HG02759 (cell line): ENCODE measurements around the gene RPL13A.

Source experiments
- ATAC-seq: cut with Tn5 transposase; IDR thresholded peaks from one replicate; pipeline ENCODE4 v1.9.1; 2021; ENCODE audit warnings: mild to moderate bottlenecking, moderate library complexity; ENCODE audit not compliant: unreplicated experiment

Gene RPL13A

DNA sequence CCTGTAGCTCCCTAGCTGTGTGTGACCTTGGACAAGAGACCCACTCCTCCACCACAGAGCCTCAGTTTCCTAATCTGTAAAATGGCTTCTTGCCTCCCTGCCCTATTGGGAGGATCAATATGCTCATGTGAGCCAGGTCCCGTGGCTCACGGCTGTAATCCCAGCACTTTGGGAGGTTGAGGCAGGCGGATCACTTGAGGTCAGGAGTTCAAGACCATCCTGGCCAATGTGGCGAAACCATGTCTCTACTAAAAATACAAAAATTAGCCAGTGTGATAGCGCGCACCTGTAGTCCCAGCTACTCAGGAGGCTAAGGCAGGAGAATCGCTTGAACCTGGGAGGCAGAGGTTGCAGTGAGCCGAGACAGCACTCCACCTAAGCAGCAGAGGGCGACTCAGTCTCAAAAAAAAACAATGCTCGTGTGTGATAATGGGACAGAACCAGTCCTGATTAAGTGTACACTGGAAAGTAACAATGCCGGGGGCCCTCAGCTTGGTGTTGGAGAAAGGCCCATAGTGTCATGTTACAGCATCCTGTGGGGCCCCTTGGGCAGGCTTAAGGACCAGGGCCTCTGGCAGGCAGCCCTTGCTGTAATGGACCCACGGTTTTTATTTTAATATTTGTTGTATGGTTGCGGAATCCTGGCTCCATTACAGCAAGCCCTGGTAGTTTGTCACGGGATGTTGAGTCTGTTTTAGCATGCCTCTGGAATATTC, 15.6 kb downstream of the RPL13A start:
- ATAC-seq = no peak

DNA sequence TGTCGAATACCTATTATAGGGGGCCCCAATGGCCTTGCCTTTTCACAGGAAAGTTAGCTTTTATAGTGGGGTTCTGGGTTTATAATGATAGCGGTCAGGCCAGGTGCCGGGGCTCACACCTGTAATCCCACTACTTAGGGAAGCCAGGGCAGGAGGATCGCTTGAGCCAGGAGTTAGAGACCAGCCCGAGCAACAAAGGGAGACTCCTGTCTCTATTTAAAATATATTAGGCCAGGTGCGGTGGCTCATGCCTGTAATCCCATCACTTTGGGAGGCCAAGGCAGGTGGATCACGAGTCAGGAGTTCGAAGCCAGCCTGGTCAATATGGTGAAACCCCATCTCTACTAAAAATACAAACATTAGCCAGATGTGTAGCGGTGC, 16.2 kb downstream of the RPL13A start:
- no peak for ATAC-seq

DNA sequence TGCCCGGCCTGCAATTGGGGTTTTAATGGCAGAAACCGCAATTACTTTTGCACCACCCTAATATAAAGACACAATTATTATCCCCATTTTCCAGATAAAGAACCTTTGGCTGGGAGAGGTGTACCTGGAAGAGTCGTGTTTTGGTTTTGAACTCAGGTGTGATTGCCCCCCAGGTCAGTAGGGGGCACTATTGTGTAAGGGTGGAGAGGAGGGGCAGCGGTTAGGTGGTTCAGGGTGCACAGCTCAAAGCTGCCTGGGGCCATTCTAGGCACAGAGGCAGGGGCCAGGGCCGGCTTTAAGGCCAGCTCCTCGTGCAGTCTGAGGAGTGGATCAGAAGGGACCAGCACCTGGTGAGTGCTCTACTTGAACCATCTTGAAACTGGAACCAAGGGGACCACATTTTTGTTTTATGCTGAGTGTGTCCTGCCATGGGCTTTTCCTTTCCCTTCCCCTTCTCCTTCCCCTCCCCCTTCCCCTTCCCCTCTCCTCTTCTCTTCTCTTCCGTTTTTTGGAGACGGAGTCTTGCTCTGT, 19.2 kb downstream of the RPL13A start:
- ATAC-seq = no peak

DNA sequence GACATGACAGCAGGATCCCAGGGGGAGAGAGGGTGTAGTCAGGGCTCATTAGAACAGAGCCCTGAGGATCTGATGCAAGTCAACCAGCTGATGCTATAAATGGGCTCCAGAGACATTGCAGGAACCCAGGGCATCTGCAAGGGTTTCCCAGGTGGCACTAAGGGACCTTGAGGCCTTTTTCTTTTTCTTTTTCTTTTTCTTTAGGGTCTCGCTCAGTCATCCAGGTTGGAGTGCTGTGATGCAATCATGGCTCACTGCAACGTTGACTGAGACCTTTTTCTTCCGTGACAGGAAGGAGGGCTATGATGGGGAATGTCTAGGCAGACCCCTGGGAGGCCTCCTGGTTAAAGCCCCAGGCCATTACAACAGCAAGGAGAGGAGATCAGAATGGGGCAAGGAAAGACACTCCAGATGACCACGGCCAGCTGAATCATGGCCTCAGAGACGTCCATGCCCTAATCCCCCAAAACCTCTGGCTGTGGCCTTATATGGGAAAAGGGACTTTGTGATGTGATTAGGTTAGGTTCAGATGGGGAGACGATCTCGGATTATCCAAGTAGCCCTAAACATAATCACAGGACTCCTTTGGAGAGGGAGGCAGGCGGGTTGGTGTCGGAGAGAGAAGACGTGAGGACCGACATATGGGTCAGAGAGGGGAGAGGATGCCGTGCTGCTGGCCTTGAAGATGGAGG, 20.5 kb downstream of the RPL13A start:
- ATAC-seq = no peak

DNA sequence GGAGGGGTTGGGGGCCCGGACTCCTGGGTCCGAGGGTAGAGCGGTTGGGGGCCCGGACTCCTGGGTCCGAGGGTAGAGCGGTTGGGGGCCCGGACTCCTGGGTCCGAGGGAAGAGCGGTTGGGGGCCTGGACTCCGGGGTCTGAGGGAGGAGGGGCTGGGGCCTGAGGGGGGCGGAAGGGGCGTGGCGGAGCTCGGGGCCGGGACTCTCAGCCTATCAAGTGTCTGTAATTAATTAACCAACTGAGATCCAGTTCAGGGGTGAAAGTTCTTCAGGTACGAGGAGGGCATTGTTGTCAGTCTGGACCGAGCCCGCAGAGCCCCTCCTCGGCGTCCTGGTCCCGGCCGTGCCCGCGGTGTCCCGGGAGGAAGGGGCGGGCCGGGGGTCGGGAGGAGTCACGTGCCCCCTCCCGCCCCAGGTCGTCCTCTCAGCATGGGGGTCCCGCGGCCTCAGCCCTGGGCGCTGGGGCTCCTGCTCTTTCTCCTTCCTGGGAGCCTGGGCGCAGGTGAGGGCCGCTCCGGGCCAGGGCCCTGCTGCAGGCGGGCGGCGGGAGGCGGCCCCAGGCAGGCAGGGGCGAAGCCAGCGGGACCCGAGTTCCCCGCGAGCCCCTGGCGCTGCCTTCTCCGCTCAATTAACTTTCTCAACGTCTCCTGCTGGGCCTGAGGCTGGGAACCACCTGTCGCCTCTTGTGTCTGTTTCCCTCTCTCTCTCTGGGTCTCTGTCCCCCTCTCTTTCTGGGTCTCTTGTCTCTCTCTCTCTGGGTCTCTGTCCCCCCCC, 25.8 kb downstream of the RPL13A start:
- no peak for ATAC-seq

DNA sequence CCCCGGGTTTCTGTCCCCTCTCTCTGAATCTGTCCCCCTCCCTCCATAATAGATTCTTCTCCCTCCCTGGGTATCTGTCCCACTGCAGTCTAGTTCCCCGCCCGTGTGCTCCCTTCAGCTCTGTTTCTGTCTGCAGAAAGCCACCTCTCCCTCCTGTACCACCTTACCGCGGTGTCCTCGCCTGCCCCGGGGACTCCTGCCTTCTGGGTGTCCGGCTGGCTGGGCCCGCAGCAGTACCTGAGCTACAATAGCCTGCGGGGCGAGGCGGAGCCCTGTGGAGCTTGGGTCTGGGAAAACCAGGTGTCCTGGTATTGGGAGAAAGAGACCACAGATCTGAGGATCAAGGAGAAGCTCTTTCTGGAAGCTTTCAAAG, 26.3 kb downstream of the RPL13A start:
- ATAC-seq = no peak

DNA sequence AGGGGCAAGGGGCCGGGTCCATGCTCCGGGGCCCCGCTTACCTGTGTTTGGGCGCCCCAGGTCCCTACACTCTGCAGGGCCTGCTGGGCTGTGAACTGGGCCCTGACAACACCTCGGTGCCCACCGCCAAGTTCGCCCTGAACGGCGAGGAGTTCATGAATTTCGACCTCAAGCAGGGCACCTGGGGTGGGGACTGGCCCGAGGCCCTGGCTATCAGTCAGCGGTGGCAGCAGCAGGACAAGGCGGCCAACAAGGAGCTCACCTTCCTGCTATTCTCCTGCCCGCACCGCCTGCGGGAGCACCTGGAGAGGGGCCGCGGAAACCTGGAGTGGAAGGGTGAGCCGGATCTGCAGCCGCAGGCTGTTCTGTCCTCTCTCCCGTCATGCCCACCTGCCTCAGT, 26.7 kb downstream of the RPL13A start:
- no peak for ATAC-seq

DNA sequence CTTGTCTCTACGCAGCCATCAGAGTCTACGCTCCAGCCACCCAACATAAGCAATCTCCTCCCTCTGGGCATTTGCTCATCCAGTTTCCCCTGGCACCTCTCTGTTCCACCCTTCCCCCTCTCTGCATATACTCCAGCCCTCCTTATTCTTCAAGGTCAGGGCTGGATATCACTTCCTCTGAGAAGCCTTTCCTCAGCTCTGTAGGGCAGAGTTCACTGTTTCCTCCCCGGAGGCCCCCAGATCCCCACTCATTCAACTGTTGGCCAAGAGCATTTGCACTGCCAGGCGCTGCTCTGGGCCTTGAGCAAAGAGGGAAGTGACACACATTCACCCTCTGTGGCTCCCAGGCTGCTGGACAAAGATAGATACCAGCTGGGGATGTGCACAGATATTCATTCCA, 28.4 kb downstream of the RPL13A start:
- ATAC-seq = no peak

DNA sequence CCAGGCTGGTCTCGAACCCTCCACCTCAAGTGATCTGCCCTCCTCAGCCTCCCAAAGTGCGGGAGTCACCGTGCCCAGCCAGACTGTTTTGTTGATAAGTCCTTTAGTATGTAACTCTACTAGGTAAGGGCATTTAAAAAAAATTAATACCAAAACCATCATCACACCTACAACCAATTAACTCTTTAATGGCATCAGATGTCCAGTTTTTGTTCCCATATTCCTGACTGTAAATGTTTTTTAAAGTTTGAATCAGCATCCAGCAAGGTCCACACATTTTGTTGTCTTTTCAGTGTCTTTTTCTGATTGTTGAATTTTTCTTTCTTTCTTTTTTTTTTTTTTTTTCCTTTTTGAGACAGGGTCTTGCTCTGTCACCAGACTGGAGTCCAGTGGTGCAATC, 30.6 kb downstream of the RPL13A start:
- ATAC-seq = no peak

DNA sequence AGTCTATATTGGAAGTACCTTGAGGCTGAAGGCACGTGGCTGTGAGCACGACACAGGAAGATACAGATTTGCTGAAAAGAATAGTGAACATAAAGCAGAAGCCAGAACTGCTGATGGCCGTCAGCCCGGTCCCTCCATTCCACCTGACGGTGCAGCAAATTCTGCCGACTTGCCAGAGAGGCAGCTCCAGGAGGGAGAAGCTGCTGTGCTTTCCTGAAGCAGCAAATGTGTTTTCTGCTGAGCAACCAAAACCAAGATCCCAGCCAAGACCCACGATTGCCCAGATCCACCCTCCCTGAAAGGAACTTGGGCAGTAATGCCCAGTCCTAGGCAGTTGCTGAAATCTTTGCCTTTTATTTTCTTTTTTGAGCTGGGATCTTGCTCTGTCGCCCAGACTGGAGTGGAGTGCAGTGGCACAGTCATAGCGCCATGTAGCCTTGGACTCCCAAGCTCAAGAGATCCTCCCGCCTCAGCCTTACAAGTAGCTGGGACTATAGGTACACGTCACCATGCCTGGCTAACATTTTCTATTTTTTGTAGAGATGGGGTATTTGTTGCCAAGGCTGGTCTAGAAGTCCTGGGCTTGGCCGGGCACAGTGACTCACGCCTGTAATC, 33.4 kb downstream of the RPL13A start:
- no peak for ATAC-seq

DNA sequence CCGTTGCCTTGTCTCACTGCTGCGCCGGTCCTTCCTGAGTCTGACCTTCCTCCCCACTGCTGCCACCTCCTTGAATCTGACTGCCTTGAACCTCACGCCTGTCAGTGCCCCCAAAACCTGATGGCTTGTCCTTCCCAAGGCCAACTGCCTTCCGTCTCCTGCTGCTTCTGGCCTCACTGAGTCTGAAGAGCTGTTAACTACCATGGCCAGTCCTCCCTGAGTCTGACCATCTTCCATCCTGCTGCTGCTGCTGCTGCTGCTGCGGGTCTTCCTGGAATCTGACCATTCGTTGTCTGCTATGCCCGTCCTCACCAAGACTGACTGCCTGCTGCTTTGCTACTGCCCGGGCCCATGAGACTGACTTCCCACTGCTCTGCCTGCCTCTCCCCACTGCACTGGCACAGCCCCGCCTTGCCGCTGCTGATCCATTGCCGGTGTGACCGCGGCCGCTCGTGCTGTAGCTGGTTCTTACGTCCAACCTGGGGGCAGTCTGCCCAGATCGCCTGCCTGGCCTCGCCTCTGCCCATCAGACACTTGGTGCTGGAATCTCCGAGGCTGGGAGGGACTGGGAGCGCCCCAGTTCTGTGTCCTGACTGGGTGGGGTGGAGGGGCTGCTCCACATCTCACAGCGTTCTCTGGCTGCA, 37.5 kb downstream of the RPL13A start:
- ATAC-seq = no peak

DNA sequence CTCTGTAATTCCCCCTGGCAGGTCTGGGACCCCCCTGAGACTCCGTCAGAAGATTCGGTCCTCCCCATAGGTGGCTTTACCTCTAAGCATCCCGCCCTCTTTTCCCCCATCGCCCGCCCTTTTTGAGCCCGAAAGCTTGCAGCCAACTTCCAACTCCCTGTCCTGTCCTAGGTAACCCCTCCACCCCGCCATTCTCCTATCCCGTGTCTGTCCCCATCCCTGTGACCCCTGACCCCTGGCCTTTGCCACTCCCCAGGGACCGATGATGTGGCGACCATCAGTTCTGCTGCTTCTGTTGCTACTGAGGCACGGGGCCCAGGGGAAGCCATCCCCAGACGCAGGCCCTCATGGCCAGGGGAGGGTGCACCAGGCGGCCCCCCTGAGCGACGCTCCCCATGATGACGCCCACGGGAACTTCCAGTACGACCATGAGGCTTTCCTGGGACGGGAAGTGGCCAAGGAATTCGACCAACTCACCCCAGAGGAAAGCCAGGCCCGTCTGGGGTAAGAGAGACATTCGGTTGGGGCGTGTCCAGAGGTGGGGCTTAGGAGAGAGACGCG, 40.9 kb downstream of the RPL13A start:
- ATAC-seq = no peak

DNA sequence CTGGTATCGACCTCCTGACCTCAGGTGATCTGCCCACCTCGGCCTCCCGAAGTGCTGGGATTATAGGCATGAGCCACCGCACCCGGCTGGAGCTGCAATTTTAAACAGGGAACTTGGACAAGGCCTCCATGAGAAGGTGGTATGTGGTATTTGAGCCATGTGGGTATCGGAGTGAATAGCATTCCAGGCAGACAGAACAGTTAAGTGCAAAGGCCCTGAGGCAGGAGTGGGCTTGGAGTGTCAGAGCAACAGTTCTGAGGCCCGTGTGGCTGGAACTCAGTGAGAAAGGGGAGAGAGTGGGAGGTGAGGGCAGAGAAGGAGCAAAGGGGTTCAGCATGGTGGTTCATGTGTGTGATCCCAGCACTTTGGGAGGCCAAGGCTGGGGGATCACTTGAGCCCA, 43.3 kb downstream of the RPL13A start:
- ATAC-seq = no peak

DNA sequence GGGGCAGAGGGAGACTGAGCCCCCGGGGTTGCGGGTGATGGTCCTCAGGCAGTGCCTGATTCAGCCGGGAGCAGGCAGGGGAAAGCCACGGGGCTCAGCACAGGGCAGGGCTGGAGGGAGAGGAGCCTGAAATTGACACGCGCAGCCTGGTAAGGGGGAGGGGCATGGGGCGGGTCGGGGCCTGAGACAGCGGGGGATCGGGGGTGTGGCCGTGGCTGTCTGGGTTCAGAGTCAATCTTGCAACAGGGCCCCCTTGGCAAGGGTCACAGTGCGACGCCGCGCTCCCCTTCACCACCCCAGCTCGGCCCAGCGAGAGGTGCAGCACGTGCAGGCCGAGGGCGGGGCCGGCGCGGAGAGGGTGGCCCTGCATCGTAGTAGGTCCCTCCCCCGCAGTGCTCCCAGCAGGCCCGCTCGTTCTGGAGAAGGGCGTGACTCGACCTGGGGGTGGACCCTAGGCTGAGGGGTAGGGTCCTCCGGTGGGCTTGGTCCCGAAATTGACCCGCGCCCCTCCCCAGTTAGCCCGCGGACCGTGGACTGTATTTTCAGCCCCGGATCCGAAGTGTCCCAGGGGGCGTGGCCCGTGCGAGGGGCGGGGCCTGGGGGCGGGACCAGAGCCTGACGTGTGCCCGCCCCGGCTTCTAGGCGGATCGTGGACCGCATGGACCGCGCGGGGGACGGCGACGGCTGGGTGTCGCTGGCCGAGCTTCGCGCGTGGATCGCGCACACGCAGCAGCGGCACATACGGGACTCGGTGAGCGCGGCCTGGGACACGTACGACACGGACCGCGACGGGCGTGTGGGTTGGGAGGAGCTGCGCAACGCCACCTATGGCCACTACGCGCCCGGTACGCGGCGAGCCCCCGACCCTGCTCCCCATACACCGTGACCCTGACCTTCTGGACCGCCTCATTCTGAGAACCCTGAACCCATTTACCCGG, 46.4 kb downstream of the RPL13A start:
- peak; percentile 74 for ATAC-seq

DNA sequence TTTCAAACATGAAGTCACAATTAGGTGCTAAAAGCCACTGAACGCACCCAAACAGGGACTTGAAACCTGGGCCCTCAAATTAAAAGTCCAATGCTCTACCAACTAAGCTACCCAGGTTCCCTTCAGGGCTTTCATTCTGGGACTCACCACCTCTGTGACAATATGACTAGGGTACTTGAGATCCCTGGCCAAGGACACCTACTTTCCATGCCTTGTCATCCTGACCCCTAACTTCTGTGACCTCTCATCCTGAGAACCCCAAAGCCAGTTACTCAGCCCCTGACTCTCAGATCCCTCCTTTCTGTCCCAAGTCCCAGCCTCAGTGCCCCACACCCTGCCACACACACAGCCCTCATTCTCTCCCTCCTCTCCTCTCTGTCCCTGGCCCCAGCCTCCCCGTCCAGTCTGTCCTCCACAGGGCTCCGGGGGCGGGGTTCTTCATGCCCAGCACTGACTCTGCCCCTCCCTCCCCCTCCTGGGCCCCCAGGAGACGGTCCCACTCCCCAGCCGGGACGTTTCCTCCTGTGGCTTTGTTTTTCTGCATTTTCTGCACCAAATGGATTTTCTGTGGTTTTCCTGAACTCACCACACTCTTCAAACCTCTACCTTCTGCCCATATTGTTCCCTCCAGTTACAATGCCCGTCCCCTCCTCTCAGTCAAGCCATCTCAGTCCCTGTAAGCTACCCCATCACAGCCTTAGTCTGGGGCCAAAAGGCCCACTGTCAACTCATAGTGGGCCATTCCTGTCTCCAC, 47.4 kb downstream of the RPL13A start:
- no peak for ATAC-seq

DNA sequence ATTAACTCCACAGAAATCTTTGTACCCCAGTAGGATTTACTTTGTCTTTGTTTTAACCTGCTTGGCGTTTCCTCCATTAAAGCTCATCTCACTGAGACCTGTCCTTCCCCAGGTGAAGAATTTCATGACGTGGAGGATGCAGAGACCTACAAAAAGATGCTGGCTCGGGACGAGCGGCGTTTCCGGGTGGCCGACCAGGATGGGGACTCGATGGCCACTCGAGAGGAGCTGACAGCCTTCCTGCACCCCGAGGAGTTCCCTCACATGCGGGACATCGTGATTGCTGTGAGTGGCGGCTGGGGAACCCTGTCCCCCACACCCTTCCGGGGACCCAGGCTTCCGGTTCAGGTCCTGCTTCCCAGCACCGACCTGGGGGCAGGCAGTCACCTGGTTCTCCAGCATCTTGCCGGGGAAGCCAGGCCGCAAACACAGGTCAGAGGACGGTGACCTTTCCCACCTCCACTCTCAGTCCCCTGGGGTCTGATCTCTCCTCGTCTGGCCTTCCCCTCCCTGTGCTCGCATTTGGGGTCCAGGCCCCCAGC, 49.6 kb downstream of the RPL13A start:
- no peak for ATAC-seq

DNA sequence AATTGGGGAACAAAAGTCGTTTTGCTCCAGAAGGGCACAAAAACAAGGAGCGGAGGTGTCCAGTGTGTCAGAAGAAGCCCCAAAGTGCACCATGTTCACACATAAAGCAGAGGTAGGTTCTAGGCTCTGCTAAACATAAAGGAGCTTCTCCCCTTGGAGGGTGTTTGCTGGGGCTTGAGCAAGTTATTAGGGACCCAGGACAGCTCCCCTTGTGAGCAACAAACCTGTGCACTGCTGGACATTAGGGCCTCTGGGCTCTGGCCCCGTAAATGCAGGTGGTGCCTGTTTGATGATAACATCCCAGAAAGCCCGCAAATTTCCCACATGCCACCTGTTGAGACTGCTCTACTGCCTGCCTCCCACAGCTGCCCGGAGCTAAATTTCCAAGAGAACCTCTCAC, 51.2 kb downstream of the RPL13A start:
- no peak for ATAC-seq

DNA sequence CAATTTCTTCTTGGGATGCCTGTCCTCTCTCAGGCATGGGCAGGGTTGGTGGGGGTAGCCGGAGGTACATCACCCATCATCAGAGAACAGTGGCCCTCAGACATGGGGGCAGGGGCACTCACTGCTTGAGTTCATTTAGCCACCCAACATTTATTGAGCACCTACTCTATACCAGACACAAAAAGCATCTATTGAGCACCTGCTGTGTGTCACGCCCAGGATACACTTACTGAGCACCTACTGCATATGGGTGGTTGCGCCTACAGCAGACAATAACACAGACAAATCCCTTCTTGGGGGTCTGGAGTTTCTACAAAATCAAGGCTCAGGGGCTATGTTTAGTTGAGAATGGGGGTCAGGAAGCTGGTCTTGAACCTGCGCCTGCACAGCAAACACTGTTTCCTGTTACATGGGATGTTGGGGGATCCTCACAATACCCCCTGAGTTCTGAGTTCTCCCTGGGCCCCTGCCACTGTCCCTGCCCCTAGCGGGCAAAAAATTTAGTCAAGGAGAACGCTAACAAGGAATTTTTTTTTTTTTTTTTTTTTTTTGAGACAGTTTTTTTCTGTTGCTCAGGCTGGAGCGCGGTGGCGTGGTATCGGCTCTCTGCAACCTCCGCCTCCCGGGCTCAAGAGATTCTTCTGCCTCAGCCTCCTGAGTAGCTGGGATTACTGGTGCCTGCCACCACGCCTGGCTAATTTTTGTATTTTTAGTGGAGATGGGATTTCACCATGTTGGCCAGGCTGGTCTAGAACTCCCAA, 52.0 kb downstream of the RPL13A start:
- ATAC-seq = no peak
